ENCODE results near the gene STAMBP.
"Not testable (repeated sequence)": the region's sequence is repeated elsewhere in the genome, so short reads cannot be mapped to it uniquely, and the experiment has no call there.

Gene STAMBP

GRCh38 chr2:73837847-73838585 lies 9.3 kb downstream of the STAMBP start:
- DNase-seq = no peak

- no peak for DNase-seq
These were observed 10.3 kb downstream of the STAMBP start for GRCh38 chr2:73838889-73839534.

GRCh38 chr2:73839653-73840411 lies 11.1 kb downstream of the STAMBP start:
- no peak for DNase-seq

- no peak for DNase-seq
These were observed 13.4 kb downstream of the STAMBP start for GRCh38 chr2:73841912-73842738.

- DNase-seq = no peak
These were observed 13.9 kb downstream of the STAMBP start for GRCh38 chr2:73842739-73843019.

GRCh38 chr2:73844087-73844486 lies 15.3 kb downstream of the STAMBP start:
- DNase-seq = no peak

- DNase-seq = no peak
These were observed 21.2 kb downstream of the STAMBP start for GRCh38 chr2:73850009-73850408.

- DNase-seq = no peak
These were observed 22.5 kb downstream of the STAMBP start for GRCh38 chr2:73851274-73851673.

- DNase-seq = no peak
These were observed 23.3 kb downstream of the STAMBP start for GRCh38 chr2:73852020-73852419.

GRCh38 chr2:73855526-73855925 lies 26.8 kb downstream of the STAMBP start:
- no peak for DNase-seq

- DNase-seq = no peak
These were observed 27.5 kb downstream of the STAMBP start for GRCh38 chr2:73856214-73856613.

- DNase-seq = no peak
These were observed 31.2 kb downstream of the STAMBP start for GRCh38 chr2:73859721-73860586.

- no peak for DNase-seq
These were observed 34.2 kb downstream of the STAMBP start for GRCh38 chr2:73862987-73863386.

GRCh38 chr2:73868204-73868978 lies 39.6 kb downstream of the STAMBP start:
- DNase-seq = no peak

- no peak for DNase-seq
These were observed 41.3 kb downstream of the STAMBP start for GRCh38 chr2:73870084-73870483.

- DNase-seq = no peak
These were observed 48.5 kb downstream of the STAMBP start for GRCh38 chr2:73877071-73877802.

GRCh38 chr2:73877984-73878383 lies 49.2 kb downstream of the STAMBP start:
- not testable (repeated sequence) for DNase-seq

GRCh38 chr2:73885406-73885805 lies 56.6 kb downstream of the STAMBP start:
- no peak for DNase-seq

GRCh38 chr2:73886357-73886756 lies 57.6 kb downstream of the STAMBP start:
- DNase-seq = no peak

- not testable (repeated sequence) for DNase-seq
These were observed 59.0 kb downstream of the STAMBP start for GRCh38 chr2:73887596-73888353.
